ENCODE measurements around the gene ZSCAN26.

GRCh38 chr6:28267695-28268059 is 734 bp downstream of the ZSCAN26 start:
- TF ChIP-seq, protein P1, sequence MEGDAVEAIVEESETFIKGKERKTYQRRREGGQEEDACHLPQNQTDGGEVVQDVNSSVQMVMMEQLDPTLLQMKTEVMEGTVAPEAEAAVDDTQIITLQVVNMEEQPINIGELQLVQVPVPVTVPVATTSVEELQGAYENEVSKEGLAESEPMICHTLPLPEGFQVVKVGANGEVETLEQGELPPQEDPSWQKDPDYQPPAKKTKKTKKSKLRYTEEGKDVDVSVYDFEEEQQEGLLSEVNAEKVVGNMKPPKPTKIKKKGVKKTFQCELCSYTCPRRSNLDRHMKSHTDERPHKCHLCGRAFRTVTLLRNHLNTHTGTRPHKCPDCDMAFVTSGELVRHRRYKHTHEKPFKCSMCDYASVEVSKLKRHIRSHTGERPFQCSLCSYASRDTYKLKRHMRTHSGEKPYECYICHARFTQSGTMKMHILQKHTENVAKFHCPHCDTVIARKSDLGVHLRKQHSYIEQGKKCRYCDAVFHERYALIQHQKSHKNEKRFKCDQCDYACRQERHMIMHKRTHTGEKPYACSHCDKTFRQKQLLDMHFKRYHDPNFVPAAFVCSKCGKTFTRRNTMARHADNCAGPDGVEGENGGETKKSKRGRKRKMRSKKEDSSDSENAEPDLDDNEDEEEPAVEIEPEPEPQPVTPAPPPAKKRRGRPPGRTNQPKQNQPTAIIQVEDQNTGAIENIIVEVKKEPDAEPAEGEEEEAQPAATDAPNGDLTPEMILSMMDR (IDR thresholded peaks at IDR 0.05), result no peak
- TF ChIP-seq POLR2A (IDR thresholded peaks at IDR 0.05), result no peak

Data from lower leg skin (tissue), 3 donors.